HG03520 (cell line): Measurements from ENCODE around the gene SLC39A10.
A peak's percentile ranks its signal among the peaks of the same experiment; 100 is the strongest.
"Not testable (repeated sequence)": the region's sequence is repeated elsewhere in the genome, so short reads cannot be mapped to it uniquely, and the experiment has no call there.

ENCODE experiments used
- ATAC-seq: cut with Tn5 transposase; IDR thresholded peaks from one replicate; pipeline ENCODE4 v1.9.1; 2021; ENCODE audit warnings: mild to moderate bottlenecking, moderate library complexity; ENCODE audit not compliant: unreplicated experiment

SLC39A10 gene

GRCh38 chr2:195645413-195645812 is 11.6 kb upstream of the SLC39A10 start:
- ATAC-seq: no peak

GRCh38 chr2:195646424-195646823 is 10.6 kb upstream of the SLC39A10 start:
- ATAC-seq: no peak

- ATAC-seq: no peak
These were observed 9.7 kb upstream of the SLC39A10 start for GRCh38 chr2:195647302-195647701.

GRCh38 chr2:195648370-195648769 is 8.7 kb upstream of the SLC39A10 start:
- not testable (repeated sequence) for ATAC-seq

- no peak for ATAC-seq
These were observed 8.2 kb upstream of the SLC39A10 start for GRCh38 chr2:195648787-195649186.

GRCh38 chr2:195649629-195650190 is 7.3 kb upstream of the SLC39A10 start:
- ATAC-seq: peak; percentile 18

- no peak for ATAC-seq
These were observed 6.0 kb upstream of the SLC39A10 start for GRCh38 chr2:195651046-195651445.

GRCh38 chr2:195652911-195653310 is 4.1 kb upstream of the SLC39A10 start:
- no peak for ATAC-seq

GRCh38 chr2:195656161-195656858 is 716 bp upstream of the SLC39A10 start:
- no peak for ATAC-seq

GRCh38 chr2:195657634-195658540 is 861 bp downstream of the SLC39A10 start:
- ATAC-seq: peak; percentile 24

GRCh38 chr2:195658541-195658890 is 1.5 kb downstream of the SLC39A10 start:
- no peak for ATAC-seq

- no peak for ATAC-seq
These were observed 2.1 kb downstream of the SLC39A10 start for GRCh38 chr2:195659114-195659513.

- no peak for ATAC-seq
These were observed 3.2 kb downstream of the SLC39A10 start for GRCh38 chr2:195659982-195660890.

GRCh38 chr2:195662138-195662537 is 5.1 kb downstream of the SLC39A10 start:
- no peak for ATAC-seq

GRCh38 chr2:195663007-195663406 is 6.0 kb downstream of the SLC39A10 start:
- ATAC-seq: no peak

GRCh38 chr2:195664528-195664927 is 7.5 kb downstream of the SLC39A10 start:
- no peak for ATAC-seq

GRCh38 chr2:195665153-195665552 is 8.1 kb downstream of the SLC39A10 start:
- not testable (repeated sequence) for ATAC-seq

GRCh38 chr2:195666113-195666712 is 9.2 kb downstream of the SLC39A10 start:
- ATAC-seq: no peak

- no peak for ATAC-seq
These were observed 10.9 kb downstream of the SLC39A10 start for GRCh38 chr2:195667974-195668373.

GRCh38 chr2:195670191-195670590 is 13.2 kb downstream of the SLC39A10 start:
- no peak for ATAC-seq
